GM13976 (cell line): Measurements from ENCODE around the gene R3HCC1L.

Source experiments
- DNase-seq: peaks from one replicate; pipeline ENCODE4 v3.0.0; 2012; ENCODE audit warnings: low spot score
- in situ Hi-C: fragments of 300-500 bp; cut with MboI; formaldehyde crosslinking; loops from one replicate; pipeline ENCODE4 v1.12.0; 2022; ENCODE audit warnings: low sequenced_read_pairs, mixed read lengths, inconsistent platforms; ENCODE audit not compliant: unreplicated experiment
- TF ChIP-seq, protein P1 (sequence below): IDR thresholded peaks from 2 replicates; pipeline ENCODE4 v1.5.1; 2012; ENCODE audit warnings: borderline replicate concordance, mild to moderate bottlenecking; ENCODE audit not compliant: insufficient read depth; ENCODE audit errors: extremely low read depth, missing control alignments, control extremely low read depth

R3HCC1L gene

DNA sequence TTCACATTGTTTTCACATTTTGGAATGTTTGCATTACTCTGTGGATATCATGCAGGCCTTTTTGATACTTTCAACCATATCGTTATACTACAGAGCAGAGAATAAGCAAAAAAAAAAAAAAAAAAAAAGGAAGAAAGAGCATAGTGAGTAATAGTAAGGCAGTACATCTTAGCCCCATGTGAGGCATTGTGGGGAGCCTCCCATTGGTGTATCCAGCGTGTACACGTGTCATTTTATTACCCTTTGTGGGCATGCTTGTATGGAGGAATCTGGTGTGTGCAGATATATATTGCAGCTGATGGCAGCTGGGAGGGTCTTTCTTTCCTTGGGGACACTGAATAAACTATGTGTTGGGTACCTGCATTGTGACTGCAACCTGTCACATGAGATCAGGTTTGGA lies 19.6 kb downstream of the R3HCC1L start:
- no peak for DNase-seq
- in situ Hi-C loops: no loop called here
- TF ChIP-seq, protein P1, sequence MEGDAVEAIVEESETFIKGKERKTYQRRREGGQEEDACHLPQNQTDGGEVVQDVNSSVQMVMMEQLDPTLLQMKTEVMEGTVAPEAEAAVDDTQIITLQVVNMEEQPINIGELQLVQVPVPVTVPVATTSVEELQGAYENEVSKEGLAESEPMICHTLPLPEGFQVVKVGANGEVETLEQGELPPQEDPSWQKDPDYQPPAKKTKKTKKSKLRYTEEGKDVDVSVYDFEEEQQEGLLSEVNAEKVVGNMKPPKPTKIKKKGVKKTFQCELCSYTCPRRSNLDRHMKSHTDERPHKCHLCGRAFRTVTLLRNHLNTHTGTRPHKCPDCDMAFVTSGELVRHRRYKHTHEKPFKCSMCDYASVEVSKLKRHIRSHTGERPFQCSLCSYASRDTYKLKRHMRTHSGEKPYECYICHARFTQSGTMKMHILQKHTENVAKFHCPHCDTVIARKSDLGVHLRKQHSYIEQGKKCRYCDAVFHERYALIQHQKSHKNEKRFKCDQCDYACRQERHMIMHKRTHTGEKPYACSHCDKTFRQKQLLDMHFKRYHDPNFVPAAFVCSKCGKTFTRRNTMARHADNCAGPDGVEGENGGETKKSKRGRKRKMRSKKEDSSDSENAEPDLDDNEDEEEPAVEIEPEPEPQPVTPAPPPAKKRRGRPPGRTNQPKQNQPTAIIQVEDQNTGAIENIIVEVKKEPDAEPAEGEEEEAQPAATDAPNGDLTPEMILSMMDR: no peak

DNA sequence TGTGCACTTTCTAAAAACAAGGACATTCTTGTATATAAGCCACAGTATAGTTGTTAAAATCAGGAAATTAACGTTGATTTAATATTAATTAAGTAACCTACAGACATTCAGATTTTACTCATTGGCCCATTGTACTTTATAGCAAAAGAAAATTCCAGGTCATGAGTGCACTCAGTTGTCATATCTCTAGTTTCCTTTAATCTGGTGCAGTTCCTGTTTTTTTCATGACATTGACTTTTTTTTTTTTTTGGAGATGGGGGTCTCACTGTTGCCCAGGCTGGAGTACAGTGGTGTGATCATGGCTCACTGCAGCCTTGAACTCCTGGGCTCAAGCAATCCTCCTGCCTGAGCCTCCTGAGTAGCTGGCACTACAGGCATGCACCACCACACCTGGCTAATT lies 24.1 kb downstream of the R3HCC1L start:
- in situ Hi-C loops: no loop called here
- DNase-seq: no peak
- TF ChIP-seq, protein P1: no peak

DNA sequence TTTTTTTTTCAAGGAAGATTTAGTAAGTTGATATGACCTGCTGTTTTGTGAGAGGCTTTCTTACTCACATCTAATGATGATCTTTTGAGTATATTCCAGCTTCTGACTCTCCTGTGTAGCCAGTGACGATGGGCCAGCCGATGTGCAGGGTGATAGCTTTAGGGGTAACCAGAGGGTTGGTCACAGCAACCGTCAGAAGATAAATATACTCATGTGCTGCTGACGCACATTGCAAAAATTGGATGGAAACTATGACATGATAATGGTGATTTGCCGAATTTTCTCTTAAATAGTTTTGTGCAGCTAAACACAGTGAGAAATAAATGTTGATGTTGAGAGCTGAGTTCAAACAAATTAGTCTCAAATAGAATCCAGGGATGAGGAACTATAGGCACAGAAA lies 29.5 kb downstream of the R3HCC1L start:
- in situ Hi-C loops: no loop called here
- no peak for DNase-seq
- TF ChIP-seq, protein P1: no peak

DNA sequence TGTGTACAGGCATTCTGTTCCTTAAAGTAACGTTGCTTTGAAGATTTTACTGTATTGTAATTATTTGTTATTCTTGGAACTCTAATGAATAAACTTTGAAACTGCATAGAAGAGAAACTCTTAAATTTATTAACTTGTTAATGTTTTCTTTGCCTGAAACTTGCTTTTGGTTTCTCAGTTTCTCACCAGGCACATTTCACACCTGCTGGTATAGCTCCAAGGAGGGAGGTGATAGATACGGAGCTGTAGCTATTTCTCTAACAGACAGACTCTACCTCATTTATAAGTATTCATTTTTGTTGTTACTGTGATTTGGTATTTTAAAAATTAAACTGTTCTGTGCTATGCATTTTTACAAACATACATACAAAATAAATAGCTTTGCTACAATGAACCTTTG lies 32.7 kb downstream of the R3HCC1L start:
- DNase-seq: no peak
- in situ Hi-C loops: no loop called here
- TF ChIP-seq, protein P1: no peak

- no peak for DNase-seq
- TF ChIP-seq, protein P1: no peak
- in situ Hi-C loops: no loop called here
Observed at GRCh38 chr10:98168147-98168546, 33.7 kb downstream of the R3HCC1L start.

DNA sequence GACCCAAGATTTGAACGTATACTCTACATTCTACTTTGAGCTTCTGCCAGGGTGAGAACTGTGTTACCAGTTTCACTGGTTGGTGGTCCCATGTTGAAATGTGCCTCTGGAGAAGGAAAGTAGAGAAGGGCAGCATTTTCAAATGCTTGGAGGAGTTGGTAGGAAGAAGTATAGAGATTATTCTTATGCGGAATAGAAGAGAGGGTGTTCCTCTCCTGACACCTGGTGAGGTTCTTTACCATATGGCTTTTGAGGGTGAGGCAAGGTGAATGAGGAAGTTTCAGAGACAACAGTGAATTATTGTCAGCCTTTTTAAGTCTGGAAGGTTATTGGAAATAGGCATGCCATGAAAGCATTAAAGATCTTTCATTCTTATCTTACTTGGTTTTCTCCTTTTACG lies 34.3 kb downstream of the R3HCC1L start:
- in situ Hi-C loops: no loop called here
- DNase-seq: no peak
- TF ChIP-seq, protein P1: no peak

- TF ChIP-seq, protein P1: no peak
- in situ Hi-C loops: no loop called here
- no peak for DNase-seq
Observed at GRCh38 chr10:98169379-98169778, 34.9 kb downstream of the R3HCC1L start.
